Cardiac muscle cell (in vitro differentiated cells and primary cell): ENCODE measurements around the gene PRPF40A. TPM values are rescaled to one million over a fixed set of nuclear protein-coding genes. Genes with fewer than 3 reads are reported as not detected.
A peak's percentile ranks its signal among the peaks of the same experiment; 100 is the strongest.
"Not testable (repeated sequence)": the region's sequence is repeated elsewhere in the genome, so short reads cannot be mapped to it uniquely, and the experiment has no call there.

Experiments used
- DNase-seq, 2 donors: peaks; one replicate each; pipeline versions ENCODE4 v3.0.0 to v3.0.0-alpha.2; 2010 to 2017; ENCODE audit warnings: low read depth in 1 of 2, low spot score in 1 of 2
- H3K27ac ChIP-seq: fragments of 200-600 bp; sonication (generic); 2 replicates; pipeline ENCODE4 v1.5.1; 2016
- H3K27me3 ChIP-seq: fragments of 200-600 bp; sonication (generic); 2 replicates; pipeline ENCODE4 v1.6.0; 2016; ENCODE audit warnings: control low read depth
- H3K36me3 ChIP-seq: fragments of 200-600 bp; sonication (generic); 2 replicates; pipeline ENCODE4 v1.5.1; 2016; ENCODE audit warnings: control low read depth
- H3K4me1 ChIP-seq: fragments of 200-600 bp; sonication (generic); 2 replicates; pipeline ENCODE4 v1.8.1; 2017; ENCODE audit warnings: low read depth, mild to moderate bottlenecking, mixed run types
- H3K4me3 ChIP-seq: fragments of 200-600 bp; sonication (generic); 2 replicates; pipeline ENCODE4 v1.5.1; 2016; ENCODE audit warnings: mild to moderate bottlenecking
- H3K9me3 ChIP-seq: fragments of 200-600 bp; sonication (generic); 2 replicates; pipeline ENCODE4 v1.5.1; 2017; ENCODE audit warnings: low read depth, mild to moderate bottlenecking, control low read depth
- polyA plus RNA-seq: library from polyadenylated mRNA; unstranded; fragments of >200 nt; fragmentation: Nextera tagmentation; extraction: Ambion mirVana; gene quantifications from 2 replicates; pipeline ENCODE4 v1.2.1, GENCODE V29; 2016
- total RNA-seq: library from RNA; depleted of rRNA; stranded (reverse); fragments of >200 nt; gene quantifications from 2 replicates; pipeline ENCODE4 v1.2.3, GENCODE V29; 2016
- TF ChIP-seq, protein P1 (sequence below): IDR thresholded peaks from 2 replicates; pipeline ENCODE4 v1.5.1; 2012; ENCODE audit warnings: low read depth, mild to moderate bottlenecking, low read length

Gene PRPF40A
- 57.8 and 91.5 TPM in 2 replicates for total RNA-seq
- 107 and 123 TPM in 2 replicates for polyA plus RNA-seq

DNA sequence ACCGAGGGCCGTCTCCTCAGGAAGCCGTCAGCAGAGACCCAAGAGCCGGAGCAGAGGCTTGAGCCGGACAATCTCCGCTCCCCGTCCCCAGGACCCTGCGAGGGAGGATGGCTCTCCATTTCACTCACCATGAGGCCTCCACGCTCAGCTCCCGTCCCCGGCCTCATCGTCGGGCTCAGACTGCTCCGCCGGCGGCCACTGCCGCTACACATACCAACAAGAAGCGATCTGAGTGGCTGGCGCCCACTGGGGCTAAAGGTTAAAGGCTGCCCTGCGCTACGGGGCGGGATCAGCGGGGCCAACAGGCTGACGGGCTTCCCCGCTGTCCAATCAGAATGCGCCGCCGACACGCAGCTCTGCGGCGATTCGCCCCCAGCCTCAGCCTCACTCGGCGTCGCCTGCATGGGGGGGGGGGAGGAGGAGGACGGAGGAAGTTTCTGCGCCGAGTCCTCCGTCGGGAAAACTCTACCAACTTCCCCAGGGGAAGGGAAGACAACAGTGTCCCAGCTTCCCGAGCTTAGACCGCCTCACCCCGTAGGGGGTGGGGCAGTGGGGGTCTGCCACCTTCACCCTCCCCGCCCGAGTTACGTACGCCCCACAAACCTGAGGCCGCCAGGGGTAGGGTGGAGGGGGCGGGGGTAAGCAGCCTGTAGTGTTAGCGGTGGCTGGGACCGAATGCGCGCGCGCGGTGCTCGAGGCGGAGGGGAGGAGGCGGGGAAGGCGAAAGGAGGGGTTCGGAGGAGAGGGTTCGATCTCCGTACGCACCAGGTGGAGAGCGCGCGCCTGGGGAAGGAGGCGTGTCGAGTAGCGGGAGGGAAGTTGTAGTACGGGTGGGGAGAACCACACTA is at the start of gene PRPF40A:
TSS of gene PRPF40A (minus strand) at position 234 of the 848 bp plus-strand sequence. CDS start at position 212, 22 bp downstream.
- H3K4me1 ChIP-seq, result peaks cover 17% of the 10 kb centered on the region
- peak within 1 kb of the TSS; percentile 99 for H3K27ac ChIP-seq
- peak; percentile 98 to 99 for DNase-seq
- peaks cover 14% of the 10 kb centered on the region for H3K36me3 ChIP-seq
- H3K4me3 ChIP-seq, result peak within 1 kb of the TSS; percentile 83
- H3K9me3 ChIP-seq, result no peaks in the 10 kb centered on the region
- TF ChIP-seq, protein P1, sequence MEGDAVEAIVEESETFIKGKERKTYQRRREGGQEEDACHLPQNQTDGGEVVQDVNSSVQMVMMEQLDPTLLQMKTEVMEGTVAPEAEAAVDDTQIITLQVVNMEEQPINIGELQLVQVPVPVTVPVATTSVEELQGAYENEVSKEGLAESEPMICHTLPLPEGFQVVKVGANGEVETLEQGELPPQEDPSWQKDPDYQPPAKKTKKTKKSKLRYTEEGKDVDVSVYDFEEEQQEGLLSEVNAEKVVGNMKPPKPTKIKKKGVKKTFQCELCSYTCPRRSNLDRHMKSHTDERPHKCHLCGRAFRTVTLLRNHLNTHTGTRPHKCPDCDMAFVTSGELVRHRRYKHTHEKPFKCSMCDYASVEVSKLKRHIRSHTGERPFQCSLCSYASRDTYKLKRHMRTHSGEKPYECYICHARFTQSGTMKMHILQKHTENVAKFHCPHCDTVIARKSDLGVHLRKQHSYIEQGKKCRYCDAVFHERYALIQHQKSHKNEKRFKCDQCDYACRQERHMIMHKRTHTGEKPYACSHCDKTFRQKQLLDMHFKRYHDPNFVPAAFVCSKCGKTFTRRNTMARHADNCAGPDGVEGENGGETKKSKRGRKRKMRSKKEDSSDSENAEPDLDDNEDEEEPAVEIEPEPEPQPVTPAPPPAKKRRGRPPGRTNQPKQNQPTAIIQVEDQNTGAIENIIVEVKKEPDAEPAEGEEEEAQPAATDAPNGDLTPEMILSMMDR, result no peak
- H3K27me3 ChIP-seq, result no peaks in the 10 kb centered on the region

DNA sequence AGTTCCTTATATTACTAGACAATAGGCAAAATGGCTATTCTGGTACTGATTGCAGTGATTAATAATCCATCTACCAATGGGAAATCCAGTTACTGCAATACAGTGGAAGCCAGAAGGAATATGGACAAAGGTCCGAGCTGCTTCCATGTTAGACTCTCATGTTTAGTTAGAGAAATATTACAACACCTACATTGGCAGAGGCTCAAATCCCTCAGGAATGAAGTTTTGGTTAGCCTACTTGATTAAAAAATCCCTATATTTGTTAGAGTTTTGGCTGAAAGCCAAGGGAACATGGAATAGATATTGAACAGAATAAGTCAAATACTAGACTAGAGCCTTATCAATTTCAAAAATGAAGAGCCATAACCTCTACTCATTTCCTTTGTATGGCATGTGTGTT is 49.7 kb upstream of the PRPF40A start:
- Histone ChIP-seq H3K27ac (no peak overlapping the region), H3K27me3 (no peaks in the 10 kb centered on the region), H3K9me3 (no peaks in the 10 kb centered on the region), H3K4me3 (no peak overlapping the region), H3K36me3 (no peaks in the 10 kb centered on the region), H3K4me1 (no peaks in the 10 kb centered on the region)
- TF ChIP-seq, protein P1, result no peak
- DNase-seq, result peak in 1 of 2 donors; percentile 92

DNA sequence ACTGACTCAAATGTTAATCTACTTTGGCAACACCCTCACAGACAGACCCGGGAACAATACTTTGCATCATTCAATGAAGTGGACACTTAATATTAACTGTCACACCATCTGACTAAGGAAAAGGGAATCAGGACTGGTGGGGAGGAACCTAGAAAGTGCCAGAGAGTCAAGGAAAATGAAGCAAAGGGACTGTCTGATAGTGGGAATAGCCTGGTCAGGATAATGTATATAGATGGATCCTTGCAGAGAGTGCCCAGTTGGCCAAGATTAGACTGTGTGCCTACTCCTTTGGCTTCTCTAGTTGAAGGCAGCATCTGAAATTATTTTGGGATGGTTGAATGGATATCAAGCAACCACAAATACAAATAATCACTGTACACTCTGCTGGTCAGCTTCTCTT is 46.4 kb upstream of the PRPF40A start:
- Histone ChIP-seq H3K4me1 (no peaks in the 10 kb centered on the region), H3K36me3 (peaks cover 5% of the 10 kb centered on the region), H3K4me3 (no peak overlapping the region), H3K27ac (no peak overlapping the region), H3K27me3 (no peaks in the 10 kb centered on the region), H3K9me3 (no peaks in the 10 kb centered on the region)
- DNase-seq, result no peak
- TF ChIP-seq, protein P1, result no peak

DNA sequence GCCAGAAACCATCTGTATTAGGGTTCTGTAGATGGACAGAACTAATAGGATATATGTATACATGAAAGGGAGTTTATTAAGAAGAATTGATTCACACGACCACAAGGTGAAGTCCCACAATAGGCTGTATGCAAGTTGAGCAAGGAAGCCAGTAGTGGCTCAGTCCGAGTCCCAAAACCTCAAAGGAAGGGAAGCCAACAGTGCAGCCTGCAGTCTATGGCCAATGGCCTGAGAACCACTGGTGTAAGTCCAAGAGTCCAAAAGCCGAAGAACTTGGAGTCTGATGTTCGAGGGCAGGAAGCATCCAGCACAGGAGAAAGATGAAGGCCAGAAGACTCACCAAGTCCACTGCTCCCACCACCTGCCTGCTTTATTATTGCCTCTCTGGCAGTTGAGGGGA is 45.9 kb upstream of the PRPF40A start:
- H3K36me3 ChIP-seq, H3K9me3 ChIP-seq, H3K4me1 ChIP-seq, H3K27ac ChIP-seq, H3K4me3 ChIP-seq, H3K27me3 ChIP-seq, DNase-seq: not testable (repeated sequence)

DNA sequence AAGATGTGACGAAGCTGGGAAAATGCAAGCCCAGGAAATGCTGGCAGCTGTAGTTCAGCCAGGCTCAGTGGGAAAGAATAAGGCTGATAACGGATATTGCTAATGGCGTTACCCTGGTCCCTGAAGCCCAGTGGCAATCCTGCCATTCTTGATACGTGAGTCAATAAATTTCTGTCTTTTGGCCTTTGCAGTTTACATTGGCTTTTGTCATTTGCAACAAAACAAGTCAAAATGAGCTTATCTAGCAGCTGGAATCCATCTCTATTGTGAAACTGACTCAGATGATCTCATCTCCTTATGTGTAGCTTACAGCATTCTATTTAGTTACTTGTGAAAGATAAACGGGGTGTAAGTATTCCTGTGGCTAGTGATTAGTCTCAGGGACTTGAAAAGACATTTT is 44.9 kb upstream of the PRPF40A start:
- Histone ChIP-seq H3K4me1 (no peaks in the 10 kb centered on the region), H3K27me3 (no peaks in the 10 kb centered on the region), H3K27ac (no peak overlapping the region), H3K4me3 (no peak overlapping the region), H3K9me3 (no peaks in the 10 kb centered on the region), H3K36me3 (peaks cover 5% of the 10 kb centered on the region)
- DNase-seq, result peak in 1 of 2 donors; percentile 95
- TF ChIP-seq, protein P1, result no peak

DNA sequence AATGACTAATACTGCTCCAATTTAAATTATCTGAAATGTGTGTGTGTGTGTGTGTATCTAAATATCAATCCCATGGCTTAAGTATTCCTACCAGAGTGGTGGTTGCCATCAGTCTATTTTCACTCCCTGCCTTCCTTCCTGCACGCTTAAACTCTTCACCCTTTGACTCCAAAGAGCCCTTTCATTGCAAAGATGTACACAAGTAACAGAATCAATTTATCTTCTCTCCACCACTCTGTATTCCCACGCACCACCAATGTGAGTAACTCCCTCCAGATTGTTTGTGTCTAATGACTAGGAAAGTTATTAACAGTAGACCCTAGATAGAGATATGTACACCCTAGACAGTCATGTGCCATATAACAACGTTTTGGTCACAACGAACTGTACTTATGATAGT is 44.0 kb upstream of the PRPF40A start:
- Histone ChIP-seq H3K9me3 (no peaks in the 10 kb centered on the region), H3K27me3 (no peaks in the 10 kb centered on the region), H3K27ac (no peak overlapping the region), H3K4me3 (no peak overlapping the region), H3K36me3 (peaks cover 5% of the 10 kb centered on the region), H3K4me1 (no peaks in the 10 kb centered on the region)
- peak in 1 of 2 donors; percentile 36 for DNase-seq
- TF ChIP-seq, protein P1, result no peak
